ENCODE measurements around the gene RHOU.

Gene RHOU

GRCh38 chr1:228697207-228698016 is 37.9 kb upstream of the RHOU start:
- TF ChIP-seq CTCF (conservative IDR thresholded peaks at IDR 0.05), result no peak

GRCh38 chr1:228698017-228698329 is 37.3 kb upstream of the RHOU start:
- H3K27ac ChIP-seq, result no peak overlapping the region
- no peak for TF ChIP-seq CTCF (conservative IDR thresholded peaks at IDR 0.05)

More at GRCh38 chr1:228697207-228698016, 37.9 kb upstream of the RHOU start:
- peak overlapping the region; percentile 5; the same call in 1 of the 2 replicates for H3K27ac ChIP-seq

GRCh38 chr1:228702433-228702832 is 32.8 kb upstream of the RHOU start:
- no peak for TF ChIP-seq CTCF (conservative IDR thresholded peaks at IDR 0.05)
- H3K27ac ChIP-seq, result no peak overlapping the region

- TF ChIP-seq CTCF (conservative IDR thresholded peaks at IDR 0.05), result no peak
- peak overlapping the region; percentile 40 for H3K27ac ChIP-seq
Observed at GRCh38 chr1:228706305-228706704, 29.0 kb upstream of the RHOU start.

- no peak for TF ChIP-seq CTCF (conservative IDR thresholded peaks at IDR 0.05)
- H3K27ac ChIP-seq, result peak overlapping the region; percentile 46
Observed at GRCh38 chr1:228717081-228717480, 18.2 kb upstream of the RHOU start.

GRCh38 chr1:228721407-228721806 is 13.9 kb upstream of the RHOU start:
- no peak for TF ChIP-seq CTCF (conservative IDR thresholded peaks at IDR 0.05)
- H3K27ac ChIP-seq, result peak overlapping the region; percentile 95

GRCh38 chr1:228723287-228723686 is 12.0 kb upstream of the RHOU start:
- no peak for TF ChIP-seq CTCF (conservative IDR thresholded peaks at IDR 0.05)
- H3K27ac ChIP-seq, result no peak overlapping the region; the same call in 1 of the 2 replicates
